ENCODE measurements around the gene VCY1B.
"Not testable (repeated sequence)": the region's sequence is repeated elsewhere in the genome, so short reads cannot be mapped to it uniquely, and the experiment has no call there.

The VCY1B gene

GRCh38 chrY:14055927-14056326 is at the start of gene VCY1B:
Gene VCY1B, plus strand, starts transcription at chrY:14056227. Its CDS starts 63 bp downstream, at chrY:14056290.
- not testable (repeated sequence) for DNase-seq

GRCh38 chrY:14011916-14012315 is 44.1 kb upstream of the VCY1B start:
- DNase-seq: not testable (repeated sequence)

GRCh38 chrY:14030395-14030794 is 25.6 kb upstream of the VCY1B start:
- not testable (repeated sequence) for DNase-seq

- no peak for DNase-seq
These were observed 29.9 kb downstream of the VCY1B start for GRCh38 chrY:14085877-14086276.
